HG03095 (cell line): ENCODE results near the gene NR2F6.

ENCODE experiments used
- ATAC-seq: cut with Tn5 transposase; IDR thresholded peaks from one replicate; pipeline ENCODE4 v1.9.1; 2021; ENCODE audit warnings: moderate library complexity; ENCODE audit not compliant: unreplicated experiment

NR2F6 gene

DNA sequence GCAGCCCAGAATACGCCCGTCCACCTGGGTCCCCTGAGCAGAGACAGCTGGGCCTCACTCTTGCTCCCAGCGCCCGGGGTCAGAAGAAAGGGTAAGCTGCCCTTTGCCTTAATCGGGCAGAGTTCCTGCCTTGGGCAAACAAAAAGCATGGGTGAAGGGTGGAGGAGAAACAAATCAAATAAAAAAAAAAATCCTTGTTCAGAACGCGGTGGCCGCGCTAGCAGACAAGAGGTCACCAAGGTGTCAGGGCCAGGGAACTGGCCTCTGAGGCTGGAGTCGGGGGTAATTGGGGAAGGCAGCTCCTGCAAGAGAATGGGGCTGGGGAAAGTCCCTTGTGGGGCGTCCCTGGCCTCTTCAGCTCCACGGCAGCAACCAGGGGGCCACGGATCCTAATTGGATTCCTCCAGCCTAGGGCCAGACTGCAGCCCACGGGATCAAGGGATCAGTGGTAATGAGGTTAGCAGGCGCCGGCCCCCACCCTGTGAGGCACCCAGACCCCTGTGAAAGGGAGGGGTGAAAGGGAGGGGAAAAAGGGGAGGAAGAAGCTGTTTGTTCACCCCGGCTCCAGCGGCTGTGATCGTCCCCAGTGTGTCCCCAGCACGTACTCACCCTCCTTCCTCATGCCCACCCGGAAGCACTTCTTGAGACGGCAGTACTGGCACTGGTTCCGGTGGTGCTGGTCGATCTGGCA is 5.5 kb downstream of the NR2F6 start:
- ATAC-seq: no peak

DNA sequence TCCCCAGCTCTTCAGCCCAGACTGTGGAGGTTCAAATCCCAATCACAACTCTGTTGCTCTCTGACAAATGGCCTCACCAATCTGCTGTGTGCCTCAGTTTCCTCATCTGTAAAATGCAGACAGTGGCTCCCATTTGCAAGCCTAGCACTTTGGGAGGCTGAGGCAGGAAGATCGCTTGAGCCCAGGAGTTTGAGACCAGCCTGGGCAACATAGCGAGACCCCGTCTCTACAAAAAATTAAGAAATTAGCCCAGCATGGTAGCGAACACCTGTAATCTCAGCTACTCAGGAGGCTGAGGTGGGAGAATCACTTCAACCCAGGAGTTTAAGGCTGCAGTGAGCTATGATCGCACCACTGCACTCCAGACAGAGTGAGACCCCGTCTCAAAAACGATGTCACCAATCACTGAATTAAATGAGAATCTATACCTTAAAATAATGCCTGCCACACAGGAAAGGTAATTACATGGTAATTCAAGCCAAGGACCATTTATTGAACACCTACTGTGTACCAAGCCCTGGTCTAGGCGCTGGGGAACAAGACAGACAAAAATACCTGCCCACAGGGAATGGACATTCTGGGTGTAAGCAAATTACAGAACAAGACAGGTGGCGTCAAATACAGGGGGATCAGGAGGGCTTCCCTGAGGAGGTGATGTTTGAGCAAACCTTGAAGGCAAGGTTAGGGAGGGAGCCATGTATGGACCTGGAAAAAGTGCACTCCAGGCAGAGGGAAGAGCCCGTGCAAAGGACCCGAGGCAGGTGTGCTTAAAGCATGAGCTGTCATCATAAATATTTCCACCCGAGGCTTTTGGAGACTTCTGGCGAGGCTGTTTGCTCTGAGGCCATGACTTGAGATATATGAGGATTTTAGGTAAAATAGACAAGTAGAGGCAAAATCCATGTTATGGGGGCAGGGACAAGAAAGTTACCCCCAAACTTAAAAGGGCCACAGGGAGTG is 7.7 kb downstream of the NR2F6 start:
- ATAC-seq: no peak

DNA sequence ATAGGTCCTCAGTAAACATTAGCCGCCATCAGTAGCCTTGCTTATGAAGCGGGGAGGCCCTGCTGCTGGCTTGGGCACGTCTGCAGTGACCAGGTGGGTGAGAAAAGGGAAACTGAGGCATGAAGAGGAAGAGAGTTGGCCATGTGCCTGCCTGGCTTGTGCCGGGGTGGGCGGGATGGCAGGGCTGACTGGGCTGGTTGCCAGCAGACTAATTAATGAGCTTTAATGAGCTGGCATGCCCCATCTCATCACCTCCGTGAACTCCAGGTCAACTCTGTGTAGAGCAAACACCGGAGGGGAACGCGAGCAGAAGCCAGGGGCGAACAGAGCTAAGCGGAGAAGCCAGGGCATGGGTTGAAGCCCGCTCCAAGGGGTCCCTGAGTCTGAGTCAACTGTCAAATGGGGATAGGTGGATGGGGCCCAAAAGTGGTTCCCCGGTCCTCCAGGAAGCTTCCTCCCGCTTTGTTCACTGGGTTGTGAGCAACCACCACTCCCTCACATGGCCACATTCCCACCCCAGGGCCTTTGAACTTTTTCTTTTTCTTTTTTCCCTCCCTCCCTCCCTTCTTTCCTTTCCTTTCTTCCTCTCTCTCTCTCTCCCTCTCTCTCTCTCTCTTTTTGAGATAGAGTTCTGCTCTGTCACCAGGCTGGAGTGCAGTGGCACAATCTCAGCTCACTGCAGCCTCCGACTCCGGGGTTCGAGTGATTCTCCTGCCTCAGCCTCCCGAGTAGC is 8.7 kb downstream of the NR2F6 start:
- ATAC-seq: no peak

DNA sequence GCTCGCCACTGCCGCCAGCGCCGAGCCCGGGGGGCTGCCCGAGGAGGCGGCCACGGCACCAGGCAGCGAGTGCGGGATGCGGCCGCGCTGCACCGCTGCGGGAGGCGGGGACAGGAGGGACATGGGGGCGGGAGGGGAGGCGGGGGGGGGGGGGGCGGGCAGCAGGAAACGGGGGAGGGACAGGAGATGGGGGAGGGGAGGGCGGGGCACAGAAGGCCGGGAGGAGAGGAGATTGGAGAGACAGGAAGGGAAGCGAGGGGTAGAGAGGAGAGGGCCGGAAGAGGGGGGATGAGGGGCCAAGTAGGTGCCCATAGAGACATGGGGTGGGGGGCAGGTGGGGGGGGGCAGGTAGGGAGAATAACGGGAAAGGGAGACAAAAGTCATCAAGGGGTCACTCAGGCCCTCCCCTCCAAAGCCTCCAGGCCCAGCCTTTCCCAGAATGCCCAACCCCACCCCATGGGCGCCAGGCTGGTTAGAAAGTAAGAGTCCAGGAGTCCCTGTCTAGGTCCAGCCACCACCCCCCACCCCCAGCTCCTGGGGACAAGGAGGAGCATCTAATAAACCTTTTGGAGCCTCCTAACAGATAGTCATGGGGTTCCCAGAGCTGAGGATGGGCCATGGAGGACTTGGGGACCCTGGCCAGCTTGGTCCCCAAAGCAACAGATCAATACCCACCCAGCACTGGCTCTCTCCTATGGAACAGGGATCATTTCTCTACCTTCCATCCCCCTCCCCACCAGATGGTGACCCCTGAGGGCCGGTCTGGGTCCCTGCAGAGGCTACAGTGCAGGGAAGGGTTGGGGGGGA is 9.5 kb downstream of the NR2F6 start:
- ATAC-seq: peak; percentile 7

- peak; percentile 43 for ATAC-seq
Observed at GRCh38 chr19:17235300-17235970, 10.3 kb downstream of the NR2F6 start.

DNA sequence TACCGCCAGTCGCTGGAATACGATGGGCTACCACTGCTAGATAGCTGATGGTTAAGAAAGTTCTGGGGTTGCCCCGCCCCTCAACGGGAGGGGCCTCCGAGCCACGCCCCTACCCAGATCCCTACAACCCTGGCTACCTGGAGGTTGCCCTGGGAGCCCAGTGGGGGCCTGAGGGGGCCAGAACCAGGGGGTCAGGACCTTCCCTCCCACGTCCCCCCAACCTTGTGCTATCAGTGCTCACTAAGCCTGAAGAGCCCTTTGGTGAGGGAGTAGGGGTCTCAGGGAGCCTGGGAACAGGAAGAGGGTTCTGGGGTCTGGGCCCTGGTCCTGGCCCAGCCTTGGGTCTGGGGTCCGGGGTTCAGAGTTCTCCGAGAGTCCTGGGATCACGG is 10.8 kb downstream of the NR2F6 start:
- peak; percentile 55 for ATAC-seq

DNA sequence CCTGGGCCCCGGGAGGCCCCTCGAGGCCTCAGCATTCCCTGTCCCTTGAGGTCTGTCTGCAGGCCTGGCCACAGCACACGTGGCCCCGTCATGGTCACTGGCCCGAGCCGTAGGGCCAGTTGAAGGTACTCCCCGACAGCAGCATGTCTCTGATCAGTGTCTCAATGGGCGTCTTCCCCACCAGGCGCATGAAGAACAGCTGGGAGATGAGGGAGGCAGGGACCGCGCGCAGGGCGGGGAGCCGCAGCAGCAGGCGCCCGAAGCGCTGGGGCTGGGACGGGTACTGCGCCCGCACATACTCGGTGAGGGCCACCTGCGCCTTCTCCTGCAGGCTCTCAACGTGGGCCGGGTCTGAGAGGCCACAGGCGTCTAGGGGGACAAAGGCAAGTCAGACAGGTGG is 13.5 kb downstream of the NR2F6 start:
- ATAC-seq: no peak

- no peak for ATAC-seq
Observed at GRCh38 chr19:17229890-17230289, 15.8 kb downstream of the NR2F6 start.

DNA sequence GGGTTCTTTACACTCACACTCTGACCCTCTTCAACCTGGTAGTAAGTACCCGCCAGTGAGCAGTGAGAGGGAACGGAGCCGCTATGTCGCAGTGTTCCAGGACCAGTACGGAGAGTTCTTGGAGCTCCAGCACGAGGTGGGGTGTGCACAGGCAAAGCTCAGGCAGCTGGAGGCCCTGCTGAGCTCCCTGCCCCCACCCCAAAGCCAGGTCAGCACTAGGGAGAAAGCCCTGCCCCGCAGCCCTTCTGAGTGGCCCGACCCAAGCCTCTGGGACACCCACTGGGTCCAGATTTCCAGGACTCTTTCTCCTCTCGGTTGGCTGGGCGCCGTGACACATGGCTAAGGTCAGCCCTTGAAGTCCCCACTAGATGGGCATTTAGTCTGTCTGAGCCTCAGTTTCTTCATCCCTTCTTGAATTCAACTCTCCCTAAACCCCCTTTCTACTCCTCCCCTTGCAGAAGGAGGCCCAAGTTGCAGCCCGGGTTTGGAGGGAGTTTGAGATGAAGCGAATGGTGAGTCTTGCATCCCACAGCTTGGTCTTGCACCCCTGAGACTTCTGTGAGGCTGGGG is 17.8 kb downstream of the NR2F6 start:
- ATAC-seq: no peak

DNA sequence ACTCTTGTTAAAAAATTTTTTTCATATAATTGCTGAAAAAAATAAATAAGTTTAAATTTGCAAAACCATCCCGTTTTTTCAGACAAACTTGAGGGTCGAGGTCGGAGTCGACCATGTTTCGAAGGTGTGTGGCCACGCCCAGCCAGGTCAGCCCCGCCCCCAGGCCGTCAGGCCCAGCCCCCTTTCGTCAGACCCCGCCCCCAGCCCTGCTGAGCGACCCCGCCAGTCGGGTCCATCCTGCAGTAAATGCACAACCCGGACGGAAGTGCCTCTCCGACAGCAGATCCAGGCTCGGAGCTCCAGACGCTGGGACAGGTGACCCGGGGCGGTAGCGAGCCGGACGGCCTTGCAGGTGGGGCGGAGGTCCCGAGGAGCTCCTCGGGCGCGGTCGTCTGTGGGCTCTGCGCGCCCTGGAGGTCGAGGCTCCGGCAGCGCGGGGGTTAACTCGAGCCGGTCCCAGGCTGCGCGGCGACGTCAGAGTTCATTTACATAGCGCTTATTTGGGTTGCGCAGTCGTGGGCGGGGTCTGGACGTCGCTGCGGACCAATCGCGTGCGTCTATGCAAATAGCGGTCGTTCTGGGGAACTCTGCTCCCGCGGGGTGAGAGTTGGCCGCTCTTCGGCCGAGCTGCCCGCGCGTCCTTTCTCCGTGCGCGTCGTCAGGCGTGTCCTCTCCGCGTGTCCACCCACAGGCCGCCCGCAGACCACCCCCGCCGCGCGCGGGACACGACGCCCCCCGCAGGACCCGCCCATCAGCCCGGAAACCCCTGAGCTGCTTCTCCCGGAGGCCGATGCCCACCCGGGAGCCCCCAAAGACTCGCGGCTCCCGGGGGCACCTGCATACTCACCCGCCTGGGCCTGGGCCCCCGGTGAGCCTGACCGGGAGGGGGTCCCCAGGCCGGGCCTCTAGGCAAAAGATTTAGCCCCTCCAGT is 19.5 kb downstream of the NR2F6 start, which contains the start of gene OCEL1:
Gene OCEL1 (plus strand): TSS at position 225 of the 932 bp plus-strand sequence. CDS start 22 bp downstream, at position 247.
- ATAC-seq: peak; percentile 78

DNA sequence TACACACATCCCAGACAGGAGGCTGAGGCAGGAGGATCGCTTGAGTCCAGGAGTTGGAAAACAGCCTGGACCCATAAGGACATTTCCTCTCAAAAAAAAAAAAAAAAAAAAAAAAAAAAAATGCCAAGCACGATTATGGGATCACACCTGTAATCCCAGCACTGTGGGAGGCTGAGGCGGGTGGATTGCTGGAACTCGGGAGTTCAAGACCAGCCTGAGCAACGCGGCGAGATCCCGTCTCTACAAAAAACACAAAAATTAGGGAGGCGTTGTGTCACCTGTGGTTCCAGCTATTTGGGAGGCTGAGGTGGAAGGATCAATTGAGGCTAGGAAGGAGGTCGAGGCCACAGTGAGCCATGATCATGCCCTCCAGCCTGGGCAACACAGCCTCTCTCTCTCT is 20.7 kb downstream of the NR2F6 start:
- no peak for ATAC-seq

DNA sequence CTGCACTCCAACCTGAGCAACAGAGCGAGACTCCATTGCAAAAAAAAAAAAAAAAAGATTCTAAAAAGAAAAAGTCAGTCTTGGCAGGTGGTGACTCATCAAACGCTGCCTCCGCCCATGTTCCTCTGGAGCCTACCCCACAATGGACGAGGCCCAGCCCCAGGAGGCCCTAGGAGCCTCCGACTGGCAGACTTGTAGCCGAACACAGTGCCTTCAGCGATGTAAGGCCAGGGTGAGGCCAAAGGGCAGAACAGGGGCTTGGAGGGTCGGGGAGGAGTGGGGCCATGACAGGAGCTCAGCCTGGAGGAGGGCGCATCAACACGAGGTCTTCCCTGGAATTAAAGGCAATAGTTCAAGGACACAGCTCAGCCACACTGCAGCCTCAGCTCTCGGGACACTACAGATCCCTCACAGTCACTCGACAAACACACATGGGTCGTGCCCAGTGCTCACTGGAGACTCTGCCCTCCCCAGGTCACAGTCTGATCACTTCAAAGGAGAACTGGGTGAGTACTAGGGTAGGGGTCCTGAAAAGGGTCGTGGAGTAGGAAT is 25.4 kb downstream of the NR2F6 start:
- ATAC-seq: no peak

DNA sequence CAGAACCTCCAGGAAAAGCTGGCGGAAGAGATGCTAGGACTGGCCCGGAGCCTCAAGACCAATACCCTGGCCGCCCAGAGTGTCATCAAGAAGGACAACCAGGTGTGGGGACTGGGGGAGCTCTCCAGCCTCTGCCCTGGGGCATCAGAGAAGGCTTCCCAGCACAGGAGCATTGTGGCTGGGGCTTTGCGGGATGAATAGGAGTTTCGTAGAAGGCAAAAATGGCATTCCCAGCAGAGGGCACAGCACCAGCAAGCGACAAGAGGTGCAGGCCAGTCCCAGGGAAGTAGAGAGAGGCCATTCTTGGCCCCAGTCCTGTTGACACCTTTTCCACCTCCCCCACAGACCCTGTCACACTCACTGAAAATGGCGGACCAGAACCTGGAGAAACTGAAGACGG is 26.4 kb downstream of the NR2F6 start:
- no peak for ATAC-seq

DNA sequence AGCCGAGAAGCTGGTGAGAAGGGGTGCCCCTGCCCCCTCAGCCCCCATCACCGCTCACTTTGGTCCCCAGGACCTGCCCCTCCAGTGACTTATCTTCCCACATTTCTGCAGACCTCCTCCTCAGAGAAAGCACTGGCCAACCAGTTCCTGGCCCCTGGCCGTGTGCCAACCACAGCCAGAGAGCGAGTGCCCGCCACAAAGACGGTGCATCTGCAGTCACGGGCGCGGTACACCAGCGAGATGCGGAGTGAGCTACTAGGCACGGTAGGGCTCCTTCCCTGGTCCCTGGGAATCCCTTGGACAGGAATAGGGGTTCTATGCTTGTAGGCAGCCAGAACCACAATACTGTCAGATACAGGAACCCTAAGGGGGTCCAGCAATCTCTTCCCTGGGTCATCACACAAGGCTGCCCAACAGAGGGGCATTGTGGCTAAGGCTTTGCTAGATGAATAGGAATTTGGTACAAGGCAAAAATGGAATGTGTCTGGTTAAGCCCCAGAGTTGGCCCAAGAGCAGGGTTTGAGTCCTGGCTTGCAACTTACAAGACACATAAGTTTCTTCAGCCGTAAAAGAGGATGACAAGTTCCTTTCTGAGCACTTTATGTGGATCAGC is 29.6 kb downstream of the NR2F6 start:
- no peak for ATAC-seq

DNA sequence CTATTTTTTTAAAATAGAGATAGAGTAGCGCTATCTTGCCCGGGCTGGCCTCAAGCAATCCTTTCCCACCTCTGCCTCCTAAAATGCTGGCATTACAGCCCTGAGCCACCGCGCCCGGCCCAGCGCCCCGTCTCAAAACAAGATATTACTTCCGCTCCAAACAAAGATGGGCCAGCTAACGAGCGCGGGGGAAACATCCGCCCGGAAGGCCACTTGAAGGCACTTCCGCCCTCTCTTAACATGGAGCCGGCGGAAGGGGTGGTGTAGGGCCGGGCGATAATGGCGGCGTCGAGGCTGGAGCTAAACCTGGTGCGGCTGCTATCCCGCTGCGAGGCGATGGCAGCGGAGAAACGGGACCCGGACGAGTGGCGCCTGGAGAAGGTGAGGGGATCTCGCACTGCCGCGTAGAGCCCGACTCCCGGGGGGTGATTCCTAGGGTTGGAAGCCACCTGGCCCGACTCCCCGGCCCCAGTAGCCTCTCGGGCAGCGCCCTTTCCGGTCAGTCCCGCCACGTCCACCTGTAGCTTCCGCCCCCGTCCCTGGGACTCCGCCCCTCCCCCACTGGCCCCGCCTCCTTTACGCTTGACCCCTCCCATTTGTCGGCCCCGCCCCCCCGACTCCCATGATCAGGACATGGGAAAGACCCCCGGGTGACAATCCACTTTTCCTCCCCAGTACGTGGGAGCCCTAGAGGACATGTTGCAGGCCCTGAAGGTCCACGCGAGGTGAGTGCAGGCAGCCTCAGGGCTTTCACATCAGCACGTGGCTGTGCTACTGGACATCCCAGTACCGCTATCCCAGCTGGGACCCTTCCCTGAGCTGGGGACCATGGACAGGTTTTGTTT is 30.4 kb downstream of the NR2F6 start, which contains the start of gene USE1:
Gene USE1 (plus strand): TSS at position 231 of the 845 bp plus-strand sequence. CDS start 49 bp downstream, at position 280.
- ATAC-seq: peak; percentile 73

- ATAC-seq: no peak
Observed at GRCh38 chr19:17214508-17215126, 31.1 kb downstream of the NR2F6 start.
